Stimulated activated CD8-positive, alpha-beta memory T cell treated with anti-CD3 and anti-CD28 coated beads, Interleukin-15, amount 100 ng/mL, for 24 hours (primary cell): ENCODE results near the gene EXOC3L2.

Source experiments
- DNase-seq: peaks from one replicate; pipeline ENCODE4 v3.0.0-alpha.2; 2020; ENCODE audit warnings: low read depth

EXOC3L2 gene

GRCh38 chr19:45179072-45179891 is 65.9 kb downstream of the EXOC3L2 start:
- DNase-seq = no peak

GRCh38 chr19:45178262-45179071 is 66.7 kb downstream of the EXOC3L2 start, which contains the start of gene BLOC1S3:
TSS of gene BLOC1S3 (plus strand) at chr19:45178784. CDS start at chr19:45179297, 513 bp downstream.
- DNase-seq = peak; percentile 95

- no peak for DNase-seq
Measured at GRCh38 chr19:45177817-45178261, 67.4 kb downstream of the EXOC3L2 start, which contains the start of gene TRAPPC6A. TSS of gene TRAPPC6A (minus strand) at chr19:45178237. CDS start at chr19:45178218, 19 bp downstream.

GRCh38 chr19:45175515-45176345 is 69.5 kb downstream of the EXOC3L2 start:
- no peak for DNase-seq

GRCh38 chr19:45173816-45174215 is 71.4 kb downstream of the EXOC3L2 start:
- DNase-seq = no peak

- no peak for DNase-seq
Measured at GRCh38 chr19:45172611-45173208, 72.5 kb downstream of the EXOC3L2 start.

GRCh38 chr19:45172173-45172572 is 73.0 kb downstream of the EXOC3L2 start:
- DNase-seq = no peak

- no peak for DNase-seq
Measured at GRCh38 chr19:45171211-45171623, 74.0 kb downstream of the EXOC3L2 start.

GRCh38 chr19:45170146-45171106 is 74.8 kb downstream of the EXOC3L2 start:
- no peak for DNase-seq

- no peak for DNase-seq
Measured at GRCh38 chr19:45169602-45170001, 75.6 kb downstream of the EXOC3L2 start.

GRCh38 chr19:45168767-45169351 is 76.3 kb downstream of the EXOC3L2 start:
- DNase-seq = no peak

- DNase-seq = no peak
Measured at GRCh38 chr19:45166723-45167252, 78.4 kb downstream of the EXOC3L2 start.

GRCh38 chr19:45164577-45165335 is 80.5 kb downstream of the EXOC3L2 start:
- DNase-seq = no peak

GRCh38 chr19:45163751-45164460 is 81.3 kb downstream of the EXOC3L2 start:
- DNase-seq = no peak

- DNase-seq = no peak
Measured at GRCh38 chr19:45163156-45163555, 82.1 kb downstream of the EXOC3L2 start.

- no peak for DNase-seq
Measured at GRCh38 chr19:45162608-45163143, 82.5 kb downstream of the EXOC3L2 start.
